IMR-90 (cell line): ENCODE results near the gene GGA3. TPM values are rescaled to one million over a fixed set of nuclear protein-coding genes. Genes with fewer than 3 reads are reported as not detected.

Experiments
- ATAC-seq: fragments of 200-7000 bp; cut with Tn5 transposase; 2 replicates; pipeline ENCODE4 v1.9.1; 2020; ENCODE audit warnings: low read depth, mild to moderate bottlenecking, moderate library complexity
- BruUV-seq: library from RNA; stranded (reverse); fragments of 400-500 nt; replicated peaks from 2 replicates; lab custom pipeline; 2021; lab: Mats Ljungman, UMichigan
- CTCF ChIA-PET: fragments of 300-600 bp; formaldehyde crosslinking; extraction: SDS; loops from one replicate; lab custom pipeline; 2021; ENCODE audit warnings: antibody characterized with exemption; lab: Yijun Ruan, JAX
- POLR2A ChIA-PET: fragments of 300-600 bp; sonication (Branson Sonifier 250); formaldehyde crosslinking; loops from one replicate; lab custom pipeline; 2022; ENCODE audit warnings: antibody characterized with exemption; ENCODE audit not compliant: unreplicated experiment; lab: Charles Lee
- DNase-seq: peaks from one replicate; pipeline ENCODE4 v3.0.0; 2013
- H2AFZ ChIP-seq: replicated peaks from 2 replicates; pipeline ENCODE3; 2013; ENCODE audit warnings: low read length, mild to moderate bottlenecking; ENCODE audit not compliant: poor library complexity
- H2AK5ac ChIP-seq: 2 replicates; pipeline ENCODE4 v1.6.1; 2013; ENCODE audit warnings: low read depth, low read length, inconsistent platforms
- H2AK9ac ChIP-seq: replicated peaks from 2 replicates; pipeline ENCODE3; 2013; ENCODE audit warnings: mild to moderate bottlenecking, low read depth, low read length, moderate library complexity; ENCODE audit not compliant: poor library complexity
- H2BK120ac ChIP-seq: 2 replicates; pipeline ENCODE4 v1.6.1; 2013; ENCODE audit warnings: low read depth, low read length, inconsistent platforms
- H2BK15ac ChIP-seq: 3 replicates; pipeline ENCODE4 v1.6.1; 2013; ENCODE audit warnings: low read depth, low read length, inconsistent platforms
- H2BK20ac ChIP-seq: 2 replicates; pipeline ENCODE4 v1.6.1; 2013; ENCODE audit warnings: low read depth, mild to moderate bottlenecking, inconsistent platforms, low read length, moderate library complexity
- H2BK5ac ChIP-seq: 2 replicates; pipeline ENCODE4 v1.6.1; 2013; ENCODE audit warnings: mild to moderate bottlenecking, low read depth, low read length, inconsistent platforms; ENCODE audit not compliant: poor library complexity, severe bottlenecking
- H3K14ac ChIP-seq: replicated peaks from 2 replicates; pipeline ENCODE4 v1.6.1; 2013; ENCODE audit warnings: low read depth, low read length, inconsistent platforms
- H3K18ac ChIP-seq: 2 replicates; pipeline ENCODE4 v1.6.1; 2013; ENCODE audit warnings: low read depth, low read length, control low read depth
- H3K23ac ChIP-seq: 2 replicates; pipeline ENCODE4 v1.6.1; 2013; ENCODE audit warnings: low read depth, low read length, inconsistent platforms
- H3K27ac ChIP-seq: 2 replicates; pipeline ENCODE4 v1.5.1; 2013; ENCODE audit warnings: mild to moderate bottlenecking, control low read depth, low read length; ENCODE audit not compliant: insufficient read depth
- H3K27me3 ChIP-seq: 2 replicates; pipeline ENCODE4 v1.6.1; 2013; ENCODE audit warnings: low read length; ENCODE audit not compliant: control insufficient read depth, insufficient read depth
- H3K36me3 ChIP-seq: 2 replicates; pipeline ENCODE4 v1.6.1; 2013; ENCODE audit warnings: low read length, mixed read lengths; ENCODE audit not compliant: control insufficient read depth, insufficient read depth
- H3K4ac ChIP-seq: 2 replicates; pipeline ENCODE4 v1.6.1; 2013; ENCODE audit warnings: low read depth, low read length, inconsistent platforms
- H3K4me1 ChIP-seq: 2 replicates; pipeline ENCODE4 v1.6.1; 2013; ENCODE audit warnings: low read length, mixed read lengths; ENCODE audit not compliant: control insufficient read depth, insufficient read depth
- H3K4me2 ChIP-seq: 2 replicates; pipeline ENCODE4 v1.6.1; 2013; ENCODE audit warnings: low read depth, mild to moderate bottlenecking, control low read depth, low read length, moderate library complexity
- H3K4me3 ChIP-seq: 2 replicates; pipeline ENCODE4 v1.5.1; 2013; ENCODE audit warnings: low read depth, mild to moderate bottlenecking, control low read depth, low read length, moderate library complexity; ENCODE audit not compliant: insufficient read depth
- H3K56ac ChIP-seq: 2 replicates; pipeline ENCODE4 v1.6.1; 2013; ENCODE audit warnings: low read length, inconsistent platforms; ENCODE audit not compliant: insufficient read depth; ENCODE audit errors: extremely low read depth
- H3K79me1 ChIP-seq, 2 experiments: 2 replicates each; pipeline ENCODE4 v1.6.1; 2013; ENCODE audit warnings: low read length in 2 of 2, inconsistent platforms in 1 of 2, low read depth in 1 of 2
- H3K9ac ChIP-seq: 2 replicates; pipeline ENCODE4 v1.6.1; 2013; ENCODE audit warnings: low read depth, low read length, control low read depth
- H3K9me1 ChIP-seq: 2 replicates; pipeline ENCODE4 v1.6.1; 2013; ENCODE audit warnings: low read length, inconsistent platforms; ENCODE audit not compliant: insufficient read depth
- H3K9me3 ChIP-seq: 2 replicates; pipeline ENCODE4 v1.6.1; 2013; ENCODE audit warnings: low read length; ENCODE audit not compliant: control insufficient read depth, insufficient read depth
- H4K20me1 ChIP-seq: 2 replicates; pipeline ENCODE4 v1.6.1; 2013; ENCODE audit warnings: low read length, inconsistent platforms; ENCODE audit not compliant: insufficient read depth
- H4K5ac ChIP-seq: 2 replicates; pipeline ENCODE4 v1.6.1; 2013; ENCODE audit warnings: mild to moderate bottlenecking, low read depth, low read length, control low read depth
- H4K8ac ChIP-seq, 2 experiments: 2 replicates each; pipeline ENCODE4 v1.6.1; 2013; ENCODE audit warnings: low read depth in 2 of 2, low read length in 2 of 2, control low read depth in 1 of 2, inconsistent platforms in 1 of 2
- H4K91ac ChIP-seq: 2 replicates; pipeline ENCODE4 v1.6.1; 2013; ENCODE audit warnings: low read depth, low read length, inconsistent platforms; ENCODE audit not compliant: insufficient read depth
- BHLHE40 ChIP-seq: fragments of 150-350 bp; IDR thresholded peaks from 2 replicates; pipeline ENCODE4 v1.6.1; 2016; ENCODE audit warnings: mild to moderate bottlenecking, low read depth, low read length
- CEBPB ChIP-seq: IDR thresholded peaks from 2 replicates; pipeline ENCODE4 v1.6.1; 2012; ENCODE audit warnings: low read depth, low read length, improper control_type of control experiment
- CHD1 ChIP-seq: IDR thresholded peaks from 2 replicates; pipeline ENCODE4 v1.6.1; 2012; ENCODE audit warnings: low read depth, low read length, improper control_type of control experiment
- CTCF ChIP-seq: conservative IDR thresholded peaks from 2 replicates; pipeline ENCODE4 v1.5.1; 2012; ENCODE audit warnings: mild to moderate bottlenecking, low read depth, low read length, improper control_type of control experiment
- ELK1 ChIP-seq: fragments of 150-350 bp; IDR thresholded peaks from 2 replicates; pipeline ENCODE4 v1.6.1; 2016; ENCODE audit warnings: low read depth, mild to moderate bottlenecking, low read length, moderate library complexity, borderline replicate concordance
- FOS ChIP-seq: fragments of 150-350 bp; IDR thresholded peaks from 2 replicates; pipeline ENCODE4 v1.6.1; 2016; ENCODE audit warnings: low read depth, low read length
- MAFK ChIP-seq: IDR thresholded peaks from 2 replicates; pipeline ENCODE4 v1.6.1; 2012; ENCODE audit warnings: low read depth, low read length, improper control_type of control experiment
- MAZ ChIP-seq: IDR thresholded peaks from 2 replicates; pipeline ENCODE4 v1.6.1; 2012; ENCODE audit warnings: low read depth, mild to moderate bottlenecking, low read length, improper control_type of control experiment, moderate library complexity, borderline replicate concordance
- MXI1 ChIP-seq: IDR thresholded peaks from 2 replicates; pipeline ENCODE4 v1.6.1; 2012; ENCODE audit warnings: low read depth, mild to moderate bottlenecking, low read length, moderate library complexity, borderline replicate concordance
- NFE2L2 ChIP-seq: fragments of 150-350 bp; IDR thresholded peaks from 2 replicates; pipeline ENCODE4 v1.6.1; 2016; ENCODE audit warnings: low read depth, mild to moderate bottlenecking, low read length
- POLR2A ChIP-seq: IDR thresholded peaks from 2 replicates; pipeline ENCODE4 v1.6.1; 2012; ENCODE audit warnings: mild to moderate bottlenecking, low read depth, low read length
- RAD21 ChIP-seq: IDR thresholded peaks from 2 replicates; pipeline ENCODE4 v1.6.1; 2012; ENCODE audit warnings: low read length, improper control_type of control experiment
- RCOR1 ChIP-seq: IDR thresholded peaks from 2 replicates; pipeline ENCODE4 v1.6.1; 2012; ENCODE audit warnings: mild to moderate bottlenecking, low read length, improper control_type of control experiment; ENCODE audit not compliant: insufficient replicate concordance
- RFX5 ChIP-seq: IDR thresholded peaks from 2 replicates; pipeline ENCODE4 v1.8.0; 2012; ENCODE audit warnings: low read depth, mild to moderate bottlenecking, low read length, moderate library complexity
- SMC3 ChIP-seq: fragments of 150-350 bp; IDR thresholded peaks from 2 replicates; pipeline ENCODE4 v1.6.1; 2016; ENCODE audit warnings: low read depth, mild to moderate bottlenecking, antibody characterized with exemption, low read length, moderate library complexity
- USF2 ChIP-seq: fragments of 150-350 bp; IDR thresholded peaks from 2 replicates; pipeline ENCODE4 v1.6.1; 2017; ENCODE audit warnings: mild to moderate bottlenecking, antibody characterized with exemption, low read length, low read depth
- WGBS, 2 experiments: methylation state at CpG; one replicate each; pipeline versions ENCODE4 v1.1.5 to v1.1.7; 2013; ENCODE audit warnings: missing lambda C conversion rate in 2 of 2; ENCODE audit not compliant: insufficient read length in 1 of 2; ENCODE audit errors: extremely low coverage in 2 of 2; 5-methylcytosine and 5-hydroxymethylcytosine counted together
- dilution Hi-C: fragments of 300-500 bp; cut with HindIII; formaldehyde crosslinking; loops from one replicate; pipeline ENCODE4 v1.14.3; 2018; ENCODE audit warnings: low sequenced_read_pairs; ENCODE audit not compliant: unreplicated experiment
- in situ Hi-C: fragments of 300-500 bp; cut with MboI; formaldehyde crosslinking; loops from 3 replicates; pipeline ENCODE4 v1.14.3; 2019; ENCODE audit warnings: low sequenced_read_pairs, inconsistent platforms, mixed read lengths
- intact Hi-C: fragments of 100-400 bp; cut with micrococcal nuclease; formaldehyde crosslinking; loops from 2 replicates; pipeline ENCODE4 v1.10.0; 2022
- polyA plus RNA-seq, 3 experiments: library from polyadenylated mRNA; depleted of rRNA; stranded (reverse); fragments of >200 nt; gene quantifications; 2 replicates each; pipeline ENCODE4 v1.2.3, GENCODE V29; 2012; ENCODE audit warnings: low replicate concordance in 1 of 3
- total RNA-seq: library from RNA; depleted of rRNA; stranded (reverse); fragments of >200 nt; gene quantifications from 2 replicates; pipeline ENCODE4 v1.2.3, GENCODE V29; 2012

Gene GGA3
- total and polyA plus RNA-seq, 2 of the 4 experiments (the other 2 are of a cell fraction) = 15.1 to 35.2 TPM

DNA sequence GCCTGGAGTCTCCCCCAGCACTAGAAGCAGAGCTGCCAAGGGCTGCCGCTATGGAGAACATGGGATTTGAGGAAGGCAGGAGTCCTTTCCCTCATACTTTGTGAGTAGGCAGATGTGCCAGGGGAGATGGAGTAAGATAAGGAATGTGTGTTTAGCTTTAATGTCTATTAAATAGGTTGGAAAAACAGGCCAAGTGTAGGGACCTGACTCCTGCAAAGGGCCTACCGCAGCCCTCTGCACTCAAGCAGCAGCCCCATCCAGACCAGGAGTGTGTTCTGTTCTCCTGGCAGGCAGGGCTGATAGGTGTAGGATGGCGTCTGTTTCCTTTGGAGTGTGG lies 11.4 kb upstream of the GGA3 start:
- no peak overlapping the region for H3K14ac ChIP-seq
- 0 out of 2 replicates have a peak overlapping the region, but pooled peaks have one; percentile 28 for H2AK5ac ChIP-seq
- dilution Hi-C loops = no loop called here
- in situ Hi-C loops = no loop called here
- peak overlapping the region; percentile 14 for H2BK5ac ChIP-seq
- 0 out of 2 replicates have a peak, but pooled peaks cover 10% of the 10 kb centered on the region for H3K9me1 ChIP-seq
- peaks cover 4 to 11% of the 10 kb centered on the region in 2 experiments; a peak in 3 of 4 replicates for H3K79me1 ChIP-seq
- H4K20me1 ChIP-seq = no peaks in the 10 kb centered on the region; the same call in none of the 2 replicates
- H3K36me3 ChIP-seq = no peaks in the 10 kb centered on the region
- H3K4me1 ChIP-seq = peaks cover 18% of the 10 kb centered on the region
- no peak overlapping the region for H2BK120ac ChIP-seq
- no peak overlapping the region for H4K8ac ChIP-seq
- H2AFZ ChIP-seq = peak overlapping the region; percentile 51
- H3K27ac ChIP-seq = no peak overlapping the region
- H3K4ac ChIP-seq = no peak overlapping the region
- intact Hi-C loops = loop anchor here (10.0 kb wide), 1 partner anchor 242 kb away; the partner anchor contains the start of genes CASKIN2 and TSEN54
- H4K91ac ChIP-seq = no peak overlapping the region
- ATAC-seq (no peak), DNase-seq (no peak)
- H3K27me3 ChIP-seq = no peaks in the 10 kb centered on the region
- H3K56ac ChIP-seq = no peak overlapping the region
- no peak overlapping the region for H4K5ac ChIP-seq
- H3K4me3 ChIP-seq = no peak overlapping the region
- POLR2A ChIA-PET = no interaction called here
- H3K23ac ChIP-seq = no peak overlapping the region
- H2BK20ac ChIP-seq = no peak overlapping the region
- BruUV-seq = no TSS peak
- no peak overlapping the region for H3K4me2 ChIP-seq
- H3K18ac ChIP-seq = no peak overlapping the region
- H2BK15ac ChIP-seq = no peak overlapping the region
- H3K9ac ChIP-seq = no peak overlapping the region
- CTCF ChIA-PET = interaction anchor here (3.2 kb wide), 1 partner anchor 11 kb away, joined by 18 read pairs; the partner anchor contains the start of genes GGA3 and MRPS7
- H3K9me3 ChIP-seq = no peaks in the 10 kb centered on the region
- TF ChIP-seq NFE2L2 (no peak), CEBPB (no peak), RAD21 (no peak), RFX5 (no peak), SMC3 (no peak), USF2 (no peak), POLR2A (no peak), BHLHE40 (no peak), MAZ (no peak), RCOR1 (no peak), MXI1 (no peak), FOS (no peak), MAFK (no peak), CHD1 (no peak), ELK1 (no peak), CTCF (no peak)
- WGBS, 2 experiments = 60% methylated on average over 1 of the region's 3 CpGs; no CpG with 5 or more reads in 1 of the 2 experiments
- peak overlapping the region; percentile 89 for H2AK9ac ChIP-seq
